Measurements from ENCODE around the gene COMMD9. TPM values are rescaled to one million over a fixed set of nuclear protein-coding genes. Genes with fewer than 3 reads are reported as not detected.

The COMMD9 gene
- total RNA-seq, 2 donors from 2014 or later = 26.3 to 32.8 TPM

GRCh38 chr11:36249246-36249645 is 40.0 kb downstream of the COMMD9 start:
- Histone ChIP-seq H3K27ac (no peak overlapping the region), H3K4me1 (no peaks in the 10 kb centered on the region), H3K36me3 (no peaks in the 10 kb centered on the region), H3K27me3 (no peaks in the 10 kb centered on the region), H3K9me3 (peaks cover 3 to 6% of the 10 kb centered on the region in 2 donors), H3K4me3 (no peak overlapping the region)
- no peak for TF ChIP-seq CTCF (IDR thresholded peaks at IDR 0.05)
- no peak for DNase-seq (ENCODE audit: low spot score)

- H3K27ac ChIP-seq = no peak overlapping the region
- TF ChIP-seq CTCF (IDR thresholded peaks at IDR 0.05) = no peak
Measured at GRCh38 chr11:36248436-36248835, 40.8 kb downstream of the COMMD9 start.

GRCh38 chr11:36247493-36247892 is 41.7 kb downstream of the COMMD9 start:
- Histone ChIP-seq H3K36me3 (no peaks in the 10 kb centered on the region), H3K9me3 (peaks cover 3 to 6% of the 10 kb centered on the region in 2 donors), H3K27me3 (no peaks in the 10 kb centered on the region), H3K27ac (no peak overlapping the region), H3K4me3 (no peak overlapping the region), H3K4me1 (no peaks in the 10 kb centered on the region)
- DNase-seq (ENCODE audit: low spot score) = no peak
- TF ChIP-seq CTCF (IDR thresholded peaks at IDR 0.05) = no peak

More at GRCh38 chr11:36248436-36248835, 40.8 kb downstream of the COMMD9 start:
- peaks cover 3 to 6% of the 10 kb centered on the region in 2 donors for H3K9me3 ChIP-seq
- no peaks in the 10 kb centered on the region for H3K27me3 ChIP-seq
- DNase-seq (ENCODE audit: low spot score) = no peak
- H3K4me3 ChIP-seq = no peak overlapping the region
- H3K4me1 ChIP-seq = no peaks in the 10 kb centered on the region
- no peaks in the 10 kb centered on the region for H3K36me3 ChIP-seq

- H3K27me3 ChIP-seq = no peaks in the 10 kb centered on the region
- H3K9me3 ChIP-seq = no peaks in the 10 kb centered on the region
- H3K36me3 ChIP-seq = no peaks in the 10 kb centered on the region
- no peaks in the 10 kb centered on the region for H3K4me1 ChIP-seq
- no peak for TF ChIP-seq CTCF (IDR thresholded peaks at IDR 0.05)
- no peak for DNase-seq (ENCODE audit: low spot score)
- H3K4me3 ChIP-seq = no peak overlapping the region
- H3K27ac ChIP-seq = no peak overlapping the region
Measured at GRCh38 chr11:36243641-36244040, 45.6 kb downstream of the COMMD9 start.

GRCh38 chr11:36241497-36241896 is 47.7 kb downstream of the COMMD9 start:
- no peak for TF ChIP-seq CTCF (IDR thresholded peaks at IDR 0.05)
- H3K27me3 ChIP-seq = no peaks in the 10 kb centered on the region
- H3K27ac ChIP-seq = no peak overlapping the region
- no peak for DNase-seq (ENCODE audit: low spot score)
- H3K36me3 ChIP-seq = no peaks in the 10 kb centered on the region
- H3K4me1 ChIP-seq = no peaks in the 10 kb centered on the region
- no peaks in the 10 kb centered on the region for H3K9me3 ChIP-seq
- no peak overlapping the region for H3K4me3 ChIP-seq

GRCh38 chr11:36240801-36241200 is 48.4 kb downstream of the COMMD9 start:
- no peaks in the 10 kb centered on the region for H3K36me3 ChIP-seq
- no peak overlapping the region for H3K27ac ChIP-seq
- no peaks in the 10 kb centered on the region for H3K4me1 ChIP-seq
- no peaks in the 10 kb centered on the region for H3K9me3 ChIP-seq
- no peak for TF ChIP-seq CTCF (IDR thresholded peaks at IDR 0.05)
- no peak overlapping the region for H3K4me3 ChIP-seq
- H3K27me3 ChIP-seq = no peaks in the 10 kb centered on the region
- no peak for DNase-seq (ENCODE audit: low spot score)

Data from right atrium auricular region (tissue), 2 donors.